Activated CD8-positive, alpha-beta memory T cell treated with anti-CD3 and anti-CD28 coated beads, Interleukin-2, amount 50 U/mL, for 24 hours (primary cell): ENCODE measurements around the gene MED10.

Experiments used
- DNase-seq: peaks from one replicate; pipeline ENCODE4 v3.0.0-alpha.2; 2020; ENCODE audit errors: extremely low read depth

MED10 gene

GRCh38 chr5:6348476-6349000 lies 29.8 kb downstream of the MED10 start:
- DNase-seq, result no peak

GRCh38 chr5:6347673-6348072 lies 30.7 kb downstream of the MED10 start:
- no peak for DNase-seq

- DNase-seq, result no peak
These were observed 31.2 kb downstream of the MED10 start for GRCh38 chr5:6347165-6347564.

- DNase-seq, result no peak
These were observed 33.8 kb downstream of the MED10 start for GRCh38 chr5:6344593-6344989.

GRCh38 chr5:6343951-6344592 lies 34.3 kb downstream of the MED10 start:
- DNase-seq, result no peak

- no peak for DNase-seq
These were observed 35.5 kb downstream of the MED10 start for GRCh38 chr5:6342689-6343315.

- no peak for DNase-seq
These were observed 38.2 kb downstream of the MED10 start for GRCh38 chr5:6340100-6340499.

- DNase-seq, result no peak
These were observed 39.5 kb downstream of the MED10 start for GRCh38 chr5:6338871-6339270.

- no peak for DNase-seq
These were observed 40.2 kb downstream of the MED10 start for GRCh38 chr5:6338135-6338534.

- DNase-seq, result no peak
These were observed 45.0 kb downstream of the MED10 start for GRCh38 chr5:6333182-6333905.

- DNase-seq, result no peak
These were observed 50.2 kb downstream of the MED10 start for GRCh38 chr5:6328173-6328572.

GRCh38 chr5:6326776-6327175 lies 51.6 kb downstream of the MED10 start:
- DNase-seq, result no peak

GRCh38 chr5:6322163-6322713 lies 56.1 kb downstream of the MED10 start:
- DNase-seq, result no peak
